ENCODE results near the gene RHOT1. TPM values are rescaled to one million over a fixed set of nuclear protein-coding genes. Genes with fewer than 3 reads are reported as not detected.
"Not testable (repeated sequence)": the region's sequence is repeated elsewhere in the genome, so short reads cannot be mapped to it uniquely, and the experiment has no call there.

The RHOT1 gene
- total and polyA plus RNA-seq, 7 donors = 22.9 to 41.0 (median 32.0) TPM

DNA sequence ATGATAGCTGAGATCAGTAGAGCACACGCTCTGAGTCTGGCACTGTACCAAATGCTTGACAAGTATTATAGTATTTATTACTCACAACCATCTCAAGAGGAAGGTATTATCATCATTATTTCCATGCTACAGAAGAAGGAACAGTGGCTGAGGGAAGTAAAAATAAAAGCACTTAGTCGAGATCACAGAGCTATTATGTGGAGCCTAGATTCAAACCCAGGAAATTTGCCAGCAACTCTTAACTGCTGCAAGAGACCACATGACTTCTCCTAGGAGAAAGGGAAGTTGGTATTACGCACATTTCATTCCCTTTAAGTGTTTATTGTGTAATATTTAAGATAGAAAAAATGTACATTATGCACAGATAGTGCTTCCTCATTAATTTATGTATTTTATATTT is 1.0 kb upstream of the RHOT1 start:
- H3K4me1 ChIP-seq = peaks cover 20% of the 10 kb centered on the region
- no peaks in the 10 kb centered on the region for H3K36me3 ChIP-seq (ENCODE audit: insufficient read depth in 1 of 2, low read depth in 1 of 2)
- TF ChIP-seq, protein P1, sequence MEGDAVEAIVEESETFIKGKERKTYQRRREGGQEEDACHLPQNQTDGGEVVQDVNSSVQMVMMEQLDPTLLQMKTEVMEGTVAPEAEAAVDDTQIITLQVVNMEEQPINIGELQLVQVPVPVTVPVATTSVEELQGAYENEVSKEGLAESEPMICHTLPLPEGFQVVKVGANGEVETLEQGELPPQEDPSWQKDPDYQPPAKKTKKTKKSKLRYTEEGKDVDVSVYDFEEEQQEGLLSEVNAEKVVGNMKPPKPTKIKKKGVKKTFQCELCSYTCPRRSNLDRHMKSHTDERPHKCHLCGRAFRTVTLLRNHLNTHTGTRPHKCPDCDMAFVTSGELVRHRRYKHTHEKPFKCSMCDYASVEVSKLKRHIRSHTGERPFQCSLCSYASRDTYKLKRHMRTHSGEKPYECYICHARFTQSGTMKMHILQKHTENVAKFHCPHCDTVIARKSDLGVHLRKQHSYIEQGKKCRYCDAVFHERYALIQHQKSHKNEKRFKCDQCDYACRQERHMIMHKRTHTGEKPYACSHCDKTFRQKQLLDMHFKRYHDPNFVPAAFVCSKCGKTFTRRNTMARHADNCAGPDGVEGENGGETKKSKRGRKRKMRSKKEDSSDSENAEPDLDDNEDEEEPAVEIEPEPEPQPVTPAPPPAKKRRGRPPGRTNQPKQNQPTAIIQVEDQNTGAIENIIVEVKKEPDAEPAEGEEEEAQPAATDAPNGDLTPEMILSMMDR (IDR thresholded peaks at IDR 0.05) = no peak
- peak overlapping the region; percentile 86 for H3K4me3 ChIP-seq
- peak in 1 of 2 donors; percentile 8 for DNase-seq
- intact Hi-C loops (cut with DNase I) = loop anchor here in 1 of 2 donors (5.0 kb wide), 1 partner anchor 134 kb away; the partner anchor contains the start of gene LRRC37B
- peak; percentile 31 to 63 (median 51) for ATAC-seq
- peak overlapping the region; percentile 90 for H3K27ac ChIP-seq
- 22 to 27% (median 26%) methylated on average over 3 of the region's 3 CpGs for WGBS, 3 donors
- no peaks in the 10 kb centered on the region for H3K27me3 ChIP-seq (ENCODE audit: insufficient read depth in 3 of 3, low read length in 2 of 3)
- no peaks in the 10 kb centered on the region for H3K9me3 ChIP-seq

DNA sequence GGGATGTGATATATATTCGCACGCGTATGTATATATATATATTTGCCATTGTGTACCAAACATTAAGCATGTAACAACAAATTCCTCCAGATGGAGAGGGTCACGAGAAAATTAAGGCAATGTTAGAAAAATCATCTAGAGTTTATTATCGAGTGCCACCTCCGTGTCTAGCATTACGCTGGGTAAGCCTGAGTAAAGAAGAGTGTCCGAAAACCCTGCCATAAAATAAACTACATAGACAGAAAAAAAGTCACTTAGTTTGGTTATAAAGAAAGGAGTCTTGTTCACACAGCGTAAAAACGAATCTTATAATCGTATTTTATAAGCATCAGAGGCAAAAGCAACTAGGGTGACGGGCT is 644 bp upstream of the RHOT1 start:
- peak in 3 of 4 donors; percentile 2 to 13 (median 2) for ATAC-seq
- 10 to 15% (median 11%) methylated on average over 12 of the region's 12 CpGs for WGBS, 3 donors
- peaks cover 20% of the 10 kb centered on the region for H3K4me1 ChIP-seq
- no peak for DNase-seq
- H3K36me3 ChIP-seq (ENCODE audit: insufficient read depth in 1 of 2, low read depth in 1 of 2) = no peaks in the 10 kb centered on the region
- intact Hi-C loops (cut with DNase I) = loop anchor here in 1 of 2 donors (5.0 kb wide), 1 partner anchor 134 kb away; the partner anchor contains the start of gene LRRC37B
- no peaks in the 10 kb centered on the region for H3K9me3 ChIP-seq
- TF ChIP-seq, protein P1 (IDR thresholded peaks at IDR 0.05) = no peak
- H3K27ac ChIP-seq = peak overlapping the region; percentile 90
- peak overlapping the region; percentile 86 for H3K4me3 ChIP-seq
- no peaks in the 10 kb centered on the region for H3K27me3 ChIP-seq (ENCODE audit: insufficient read depth in 3 of 3, low read length in 2 of 3)

DNA sequence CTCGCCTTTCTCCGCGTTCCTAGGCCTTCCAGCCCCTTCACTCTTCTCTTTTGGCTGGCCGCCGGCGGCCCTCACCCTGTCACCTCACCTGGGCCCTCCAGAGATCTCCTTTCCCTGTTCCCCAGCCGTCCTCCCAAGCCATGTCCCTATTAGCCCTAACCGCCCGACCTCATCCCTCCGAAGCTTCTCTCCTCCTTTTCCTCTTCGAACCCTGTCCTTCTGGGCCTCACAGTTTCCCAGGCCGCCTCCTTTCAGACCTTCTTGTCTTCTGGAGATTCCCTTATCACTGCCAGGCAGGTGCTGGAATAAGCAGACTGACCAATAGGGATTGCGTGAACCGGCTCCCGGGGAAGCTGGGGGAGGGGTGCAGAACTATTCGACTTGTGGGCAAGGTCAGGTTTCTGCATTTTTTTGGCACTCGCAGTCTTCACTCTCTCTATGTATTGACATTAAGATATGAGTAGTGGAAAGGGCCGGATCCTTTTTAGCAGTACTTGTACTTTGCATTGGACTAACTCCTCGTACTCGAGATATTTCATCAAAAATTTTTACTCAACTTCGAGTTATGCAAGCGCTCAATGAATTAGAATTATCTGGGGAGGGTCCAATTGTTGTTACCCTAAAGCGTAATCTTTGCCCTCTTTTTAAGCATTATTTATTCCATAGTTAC is 690 bp downstream of the RHOT1 start:
- no peaks in the 10 kb centered on the region for H3K36me3 ChIP-seq (ENCODE audit: insufficient read depth in 1 of 2, low read depth in 1 of 2)
- ATAC-seq = peak; percentile 67 to 78 (median 69)
- peaks cover 22% of the 10 kb centered on the region for H3K4me1 ChIP-seq
- no peaks in the 10 kb centered on the region for H3K9me3 ChIP-seq
- no peaks in the 10 kb centered on the region for H3K27me3 ChIP-seq (ENCODE audit: insufficient read depth in 3 of 3, low read length in 2 of 3)
- peak overlapping the region; percentile 90 for H3K27ac ChIP-seq
- WGBS, 3 donors = 2% methylated on average over 17 to 23 of the region's 23 CpGs
- DNase-seq = peak; percentile 58 to 74
- H3K4me3 ChIP-seq = peak overlapping the region; percentile 86
- TF ChIP-seq, protein P1 (IDR thresholded peaks at IDR 0.05) = no peak
- intact Hi-C loops (cut with DNase I) = loop anchor here in 1 of 2 donors (5.0 kb wide), 1 partner anchor 136 kb away; the partner anchor contains the start of gene LRRC37B

DNA sequence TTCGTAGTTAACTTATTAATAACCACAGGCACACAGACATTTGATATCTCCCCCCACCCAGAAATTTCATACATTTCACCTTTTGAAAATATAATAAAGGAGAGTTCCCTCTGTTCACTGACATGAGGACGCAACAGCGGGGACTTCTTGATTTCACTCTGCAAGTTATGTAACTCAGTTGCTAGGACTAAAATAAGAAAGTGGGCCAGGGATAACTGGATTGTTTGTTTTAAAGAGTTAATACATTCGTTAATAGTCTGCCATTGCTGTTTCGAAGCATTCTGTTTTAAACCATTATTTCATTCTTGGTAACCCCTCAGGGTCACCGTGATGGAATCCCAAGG is 1.2 kb downstream of the RHOT1 start:
- Histone ChIP-seq H3K27me3 (ENCODE audit: insufficient read depth in 3 of 3, low read length in 2 of 3) (no peaks in the 10 kb centered on the region), H3K4me1 (peaks cover 27% of the 10 kb centered on the region), H3K4me3 (peak overlapping the region; percentile 86), H3K27ac (peak overlapping the region; percentile 90), H3K9me3 (no peaks in the 10 kb centered on the region), H3K36me3 (ENCODE audit: insufficient read depth in 1 of 2, low read depth in 1 of 2) (no peaks in the 10 kb centered on the region)
- TF ChIP-seq, protein P1 (IDR thresholded peaks at IDR 0.05) = no peak
- DNase-seq (peak in 1 of 2 donors; percentile 5), ATAC-seq (no peak)
- intact Hi-C loops (cut with DNase I) = loop anchor here in 1 of 2 donors (5.0 kb wide), 1 partner anchor 136 kb away; the partner anchor contains the start of gene LRRC37B
- WGBS, 3 donors = 12 to 31% (median 12%) methylated on average over 6 of the region's 6 CpGs

DNA sequence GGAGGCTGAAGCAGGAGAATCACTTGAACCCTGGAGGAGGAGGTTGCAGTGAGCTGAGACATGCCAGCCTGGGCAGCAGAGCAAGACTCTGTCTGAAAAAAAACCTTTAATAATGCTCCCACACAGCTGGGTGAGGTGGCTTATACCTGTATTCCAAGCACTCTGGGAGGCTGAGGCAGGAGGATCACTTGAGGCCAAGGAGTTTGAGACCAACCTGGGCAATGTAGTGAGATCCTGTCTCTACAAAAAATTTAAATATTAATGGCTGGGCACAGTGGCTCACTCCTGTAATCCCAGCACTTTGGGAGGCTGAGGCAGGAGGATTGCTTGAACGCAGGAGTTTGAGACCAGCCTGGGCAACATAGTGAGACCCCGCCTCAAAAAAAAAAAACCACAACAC is 2.1 kb downstream of the RHOT1 start:
- not testable (repeated sequence) for H3K27me3 ChIP-seq (ENCODE audit: insufficient read depth in 3 of 3, low read length in 2 of 3); H3K36me3 ChIP-seq (ENCODE audit: insufficient read depth in 1 of 2, low read depth in 1 of 2); ATAC-seq; H3K9me3 ChIP-seq
- Histone ChIP-seq H3K4me3 (peak overlapping the region; percentile 86), H3K4me1 (peaks cover 27% of the 10 kb centered on the region), H3K27ac (peak overlapping the region; percentile 90)
- 98 to 100% (median 100%) methylated on average over 2 of the region's 2 CpGs for WGBS, 3 donors
- intact Hi-C loops (cut with DNase I) = loop anchor here in 1 of 2 donors (5.0 kb wide), 1 partner anchor 137 kb away; the partner anchor contains the start of gene LRRC37B
- DNase-seq = peak in 1 of 2 donors; percentile 10

Measured in psoas muscle (tissue), 8 donors.